Measurements from ENCODE around the gene GPRIN2.
"Not testable (repeated sequence)": the region's sequence is repeated elsewhere in the genome, so short reads cannot be mapped to it uniquely, and the experiment has no call there.

GPRIN2 gene

DNA sequence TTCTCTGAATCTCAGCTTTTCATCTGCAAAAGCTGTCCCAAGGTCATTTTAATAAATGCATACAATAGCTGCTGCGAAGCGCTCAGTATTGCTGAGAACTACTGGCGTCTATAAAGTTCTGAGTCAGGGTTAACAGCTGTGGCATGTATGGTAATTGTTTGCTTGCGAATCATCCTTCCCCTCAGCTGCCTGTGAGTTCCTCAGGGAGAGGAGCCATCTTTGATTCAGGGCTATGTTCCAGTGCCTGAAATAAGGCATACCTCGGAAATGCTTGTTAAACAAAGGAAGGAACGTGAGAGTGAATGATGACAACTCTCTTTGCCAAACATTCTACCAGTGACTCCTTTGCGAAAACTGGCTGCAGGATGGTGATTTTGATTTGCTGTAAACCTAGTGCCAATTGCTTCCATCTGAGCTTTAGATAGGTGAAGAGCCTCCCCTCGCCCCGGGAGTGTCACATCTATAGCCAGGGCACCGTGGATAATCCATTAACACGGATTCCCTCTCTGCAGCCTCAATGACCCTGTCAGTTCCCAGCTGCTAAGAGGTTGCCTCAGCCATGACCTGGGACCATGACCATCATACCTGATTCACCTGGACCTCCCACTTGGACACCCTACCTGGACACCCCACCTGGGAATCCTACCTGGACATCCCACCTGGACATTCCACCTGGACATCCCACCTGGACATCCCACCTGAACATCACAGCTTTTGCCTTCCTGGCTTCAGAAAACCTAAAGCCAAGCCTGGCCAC lies 39.6 kb downstream of the GPRIN2 start:
- DNase-seq: no peak

DNA sequence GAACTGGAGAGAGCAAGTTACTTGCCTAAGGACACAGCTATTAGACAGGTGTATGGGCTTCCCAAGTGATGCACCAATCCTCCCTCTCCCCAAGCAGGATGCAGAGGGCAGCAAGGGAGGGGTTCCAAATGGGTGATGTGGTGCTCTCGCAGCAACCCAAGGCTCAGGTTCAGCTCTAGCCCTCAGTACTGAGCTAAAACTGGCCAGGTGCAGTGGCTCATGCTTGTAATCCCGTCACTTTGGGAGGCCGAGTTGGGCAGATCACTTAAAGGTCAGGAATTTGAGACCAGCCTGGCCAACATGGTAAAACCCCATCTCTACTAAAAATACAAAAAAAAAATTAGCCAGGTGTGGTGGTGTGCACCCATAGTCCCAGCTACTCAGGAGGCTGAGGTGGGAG lies 40.7 kb downstream of the GPRIN2 start:
- DNase-seq: no peak

GRCh38 chr10:46515366-46515765 lies 41.1 kb downstream of the GPRIN2 start:
- no peak for DNase-seq

GRCh38 chr10:46514899-46515298 lies 41.6 kb downstream of the GPRIN2 start:
- DNase-seq: no peak

DNA sequence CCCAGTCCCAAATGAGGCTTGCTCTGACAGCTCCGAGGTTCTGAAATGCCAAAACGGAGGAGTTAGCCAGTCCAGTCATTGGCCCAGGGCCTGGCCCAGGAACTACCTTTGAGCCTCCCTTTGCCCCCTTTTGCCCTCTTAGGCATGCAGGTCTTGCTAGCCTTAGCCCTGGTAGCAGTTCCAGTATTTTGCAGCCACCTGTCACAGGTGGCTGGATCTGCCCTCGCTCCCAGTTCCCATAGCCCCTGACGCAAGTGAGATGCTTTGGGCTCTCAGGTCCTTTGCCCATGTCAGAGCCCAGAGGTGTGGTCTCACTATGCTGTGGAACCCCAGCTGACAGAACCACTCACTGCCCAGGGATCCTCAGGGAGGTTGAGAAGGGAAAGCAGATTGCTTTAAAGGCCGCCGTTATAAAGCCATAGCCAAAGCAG lies 42.0 kb downstream of the GPRIN2 start:
- no peak for DNase-seq

DNA sequence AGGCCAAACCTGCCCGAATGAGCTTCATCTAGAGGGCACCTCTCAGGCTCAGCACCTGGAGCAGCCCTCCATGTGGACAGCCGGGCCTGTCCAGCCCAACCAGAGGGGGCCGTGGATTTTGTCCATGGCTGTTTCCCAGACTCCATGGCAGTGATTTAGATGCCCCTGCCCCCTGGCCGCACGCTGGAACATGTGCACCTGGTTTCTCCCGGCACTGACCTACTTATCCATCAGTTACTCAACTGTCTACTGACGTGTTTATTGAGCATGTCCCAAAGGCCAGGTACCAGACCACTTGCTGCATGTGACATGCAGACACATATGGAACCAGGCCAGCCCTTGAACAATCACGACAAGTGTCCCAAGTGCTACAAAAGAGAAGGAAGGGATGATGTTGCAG lies 43.1 kb downstream of the GPRIN2 start:
- not testable (repeated sequence) for DNase-seq

- not testable (repeated sequence) for DNase-seq
Observed at GRCh38 chr10:46512725-46513124, 43.7 kb downstream of the GPRIN2 start.

- not testable (repeated sequence) for DNase-seq
Observed at GRCh38 chr10:46512002-46512401, 44.5 kb downstream of the GPRIN2 start.

All from stimulated activated CD4-positive, alpha-beta T cell treated with anti-CD3 and anti-CD28 coated beads, Interleukin-15, amount 100 ng/mL, for 24 hours (primary cell).